ENCODE measurements around the gene AMIGO1. TPM values are rescaled to one million over a fixed set of nuclear protein-coding genes. Genes with fewer than 3 reads are reported as not detected.

The AMIGO1 gene
- total and polyA plus RNA-seq, 2 of the 8 experiments (the other 6 are each of a cell fraction or from before 2014, with no cell fraction given) = 1.5 to 2.7 TPM

DNA sequence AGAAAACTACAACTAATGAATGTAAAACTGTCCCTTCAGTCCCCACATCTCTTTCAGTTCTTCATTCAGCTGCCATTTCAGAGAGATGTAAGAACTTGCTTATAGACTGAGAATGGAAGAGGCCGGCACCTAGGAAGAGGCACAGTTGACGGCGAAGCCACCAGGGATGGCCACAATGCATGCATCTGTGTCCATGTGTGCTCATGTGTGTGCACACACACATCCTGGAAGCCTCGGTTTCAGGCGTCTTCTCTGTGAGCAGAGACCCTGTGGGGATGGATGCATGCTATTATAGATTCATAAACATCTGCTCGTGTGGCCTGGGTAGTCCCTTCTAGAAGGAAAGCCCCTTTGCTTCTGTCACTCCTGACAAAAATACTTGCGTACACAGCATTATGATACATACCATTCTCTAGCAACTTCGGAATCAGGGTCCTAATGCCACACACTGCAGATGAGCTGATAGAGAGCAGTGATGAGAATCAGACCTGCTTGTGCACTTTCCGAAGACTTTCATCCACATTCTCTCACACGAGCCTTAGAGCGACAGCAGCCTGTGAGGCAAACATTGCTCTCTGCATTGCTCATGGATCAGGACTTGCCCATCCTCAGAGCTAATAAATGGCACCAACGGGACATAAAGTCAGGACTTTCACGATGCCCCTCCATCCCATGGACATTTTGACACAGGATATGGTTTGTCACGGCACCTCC is 17.7 kb upstream of the AMIGO1 start:
- no peak overlapping the region for H2BK20ac ChIP-seq (ENCODE audit: low read length)
- no peaks in the 10 kb centered on the region for H3K9me3 ChIP-seq (ENCODE audit: insufficient read depth in 2 of 2, low read depth in 1 of 2, low read length in 1 of 2)
- H3K4ac ChIP-seq (replicated peaks; ENCODE audit: insufficient read length, low read depth, low read length) = no peak overlapping the region
- H3K4me1 ChIP-seq (replicated peaks in 1 of 4; ENCODE audit: control insufficient read depth in 3 of 4, insufficient read depth in 4 of 4, low read length in 3 of 4) = peaks cover 0 to 3% (median 0%) of the 10 kb centered on the region in 4 experiments; a peak in 1 of 7 replicates
- H3K27me3 ChIP-seq (replicated peaks in 1 of 4; ENCODE audit: control insufficient read depth in 3 of 4, extremely low read depth in 1 of 4, insufficient read depth in 3 of 4, low read length in 3 of 4) = no peaks in the 10 kb centered on the region
- H3K56ac ChIP-seq (replicated peaks; ENCODE audit: insufficient read length, low read depth, low read length) = no peak overlapping the region
- 0 out of 2 replicates have a peak overlapping the region, but pooled peaks have one; percentile 53 for H4K8ac ChIP-seq (ENCODE audit: extremely low read depth, insufficient read depth, low read length)
- H3K14ac ChIP-seq (ENCODE audit: insufficient read length) = no peak overlapping the region
- H2BK12ac ChIP-seq (ENCODE audit: low read depth, low read length) = no peak overlapping the region
- no peak overlapping the region for H3K27ac ChIP-seq (ENCODE audit: low read depth, low read length)
- ChIA-PET POLR2A (ENCODE audit: partially characterized antibody) (interaction anchor here (1.2 kb wide), 1 partner anchor 34 kb away, joined by 3 read pairs; the partner anchor contains the start of gene CYB561D1), CTCF (ENCODE audit: partially characterized antibody) (interaction anchor here (0.7 to 26.3 kb wide), 4 partner anchors 11 to 263 kb away, joined by 3 to 1755 read pairs (median 4); partner anchors contain the start of genes AMIGO1, ATXN7L2 and CYB561D1)
- WGBS, 2 experiments (ENCODE audit: extremely low coverage in 1 of 2, insufficient coverage in 1 of 2, insufficient read length in 1 of 2, insufficient replicate concordance in 2 of 2, low coverage in 1 of 2, low lambda C conversion rate in 2 of 2, missing lambda C conversion rate in 1 of 2) = 88% methylated on average over 14 of the region's 14 CpGs; no CpG with 5 or more reads in 1 of the 2 experiments
- no peak overlapping the region for H3K18ac ChIP-seq (ENCODE audit: extremely low read depth, low read length)
- H3K4me3 ChIP-seq (ENCODE audit: extremely low read depth in 1 of 4, insufficient read depth in 2 of 4, low read depth in 3 of 4, low read length in 4 of 4) = no peak overlapping the region
- H3K4me2 ChIP-seq (ENCODE audit: insufficient read depth in 1 of 2, low read depth in 2 of 2, low read length in 2 of 2) = no peak overlapping the region
- no peak overlapping the region for H3K9ac ChIP-seq (replicated peaks in 1 of 4; ENCODE audit: extremely low read depth in 1 of 4, low read depth in 3 of 4, low read length in 3 of 4)
- H2AFZ ChIP-seq (ENCODE audit: low read length) = no peak overlapping the region
- H3K79me2 ChIP-seq (ENCODE audit: control insufficient read depth in 1 of 2, insufficient read depth in 2 of 2, low read length in 2 of 2) = no peaks in the 10 kb centered on the region
- no peak overlapping the region for H2BK15ac ChIP-seq (ENCODE audit: low read length)
- H2BK5ac ChIP-seq (ENCODE audit: low read depth, low read length) = no peak overlapping the region
- no peak overlapping the region for H4K91ac ChIP-seq (replicated peaks; ENCODE audit: insufficient read length, low read length)
- FAIRE-seq (no peak), DNase-seq (ENCODE audit: low read depth in 1 of 2, low spot score in 2 of 2) (no peak)
- H2BK120ac ChIP-seq (replicated peaks; ENCODE audit: low read depth, low read length) = no peak overlapping the region
- no peak overlapping the region for H3K23ac ChIP-seq (ENCODE audit: insufficient read length)
- no peaks in the 10 kb centered on the region for H4K20me1 ChIP-seq (replicated peaks in 1 of 2; ENCODE audit: control insufficient read depth in 1 of 2, insufficient read depth in 2 of 2, low read length in 2 of 2)
- peak; percentile 14; the same call in 1 of the 2 replicates for TF ChIP-seq SUZ12 (IDR thresholded peaks at IDR 0.05; ENCODE audit: low read length)
- no peak for TF ChIP-seq POU5F1 (IDR thresholded peaks at IDR 0.05; ENCODE audit: low read depth, low read length)
- no peak for TF ChIP-seq CHD2 (IDR thresholded peaks at IDR 0.05; ENCODE audit: low read length)
- TF ChIP-seq SIRT6 (IDR thresholded peaks at IDR 0.05; ENCODE audit: low read length) = no peak
- TF ChIP-seq SP4 (IDR thresholded peaks at IDR 0.05; ENCODE audit: low read length) = no peak
- TF ChIP-seq CREB1 (IDR thresholded peaks at IDR 0.05) = no peak
- no peak for TF ChIP-seq EP300 (IDR thresholded peaks at IDR 0.05; ENCODE audit: borderline replicate concordance in 1 of 2, low read depth in 2 of 2, low read length in 2 of 2)
- no peak for TF ChIP-seq KDM5A (IDR thresholded peaks at IDR 0.05; ENCODE audit: low read length)
- TF ChIP-seq, protein P1, sequence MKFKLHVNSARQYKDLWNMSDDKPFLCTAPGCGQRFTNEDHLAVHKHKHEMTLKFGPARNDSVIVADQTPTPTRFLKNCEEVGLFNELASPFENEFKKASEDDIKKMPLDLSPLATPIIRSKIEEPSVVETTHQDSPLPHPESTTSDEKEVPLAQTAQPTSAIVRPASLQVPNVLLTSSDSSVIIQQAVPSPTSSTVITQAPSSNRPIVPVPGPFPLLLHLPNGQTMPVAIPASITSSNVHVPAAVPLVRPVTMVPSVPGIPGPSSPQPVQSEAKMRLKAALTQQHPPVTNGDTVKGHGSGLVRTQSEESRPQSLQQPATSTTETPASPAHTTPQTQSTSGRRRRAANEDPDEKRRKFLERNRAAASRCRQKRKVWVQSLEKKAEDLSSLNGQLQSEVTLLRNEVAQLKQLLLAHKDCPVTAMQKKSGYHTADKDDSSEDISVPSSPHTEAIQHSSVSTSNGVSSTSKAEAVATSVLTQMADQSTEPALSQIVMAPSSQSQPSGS (IDR thresholded peaks at IDR 0.05; ENCODE audit: low read length) = no peak
- H3K36me3 ChIP-seq (ENCODE audit: control insufficient read depth in 2 of 4, insufficient read depth in 4 of 4, low read length in 3 of 4) = no peaks in the 10 kb centered on the region
- no peaks in the 10 kb centered on the region; the same call in 1 of the 2 replicates for H3K23me2 ChIP-seq (ENCODE audit: low read depth, low read length)
- no peak overlapping the region for H2AK5ac ChIP-seq (ENCODE audit: low read depth, low read length)
- no peak overlapping the region for H4K5ac ChIP-seq (ENCODE audit: insufficient read length, low read depth, low read length)
- no peaks in the 10 kb centered on the region for H3K79me1 ChIP-seq (ENCODE audit: low read depth, low read length)
